ENCODE data around the gene SRSF1. TPM values are rescaled to one million over a fixed set of nuclear protein-coding genes. Genes with fewer than 3 reads are reported as not detected.

Gene SRSF1
- polyA plus RNA-seq, 2 of the 4 experiments (the other 2 are of a cell fraction): 364 to 490 TPM

- TF ChIP-seq ELK1 (IDR thresholded peaks at IDR 0.05; ENCODE audit: low read depth, low read length): no peak
- TF ChIP-seq CTCF (IDR thresholded peaks at IDR 0.05): peak; percentile 33; the same call in 2 of the 3 replicates
- TF ChIP-seq RFX5 (IDR thresholded peaks at IDR 0.05): no peak
- peak; percentile 23; the same call in 1 of the 2 replicates for TF ChIP-seq HOXB13 (CRISPR knock-in tag; IDR thresholded peaks at IDR 0.05; ENCODE audit: low read depth)
- no peak for TF ChIP-seq CHD4 (IDR thresholded peaks at IDR 0.05; ENCODE audit: borderline replicate concordance)
- peak; percentile 39; the same call in 1 of the 3 replicates for TF ChIP-seq SMC3 (IDR thresholded peaks at IDR 0.05)
- no peak for TF ChIP-seq BHLHE40 (IDR thresholded peaks at IDR 0.05; ENCODE audit: low read depth, low read length)
- TF ChIP-seq TP53 (CRISPR knock-in tag; IDR thresholded peaks at IDR 0.05): no peak
- no peak for TF ChIP-seq PHF8 (IDR thresholded peaks at IDR 0.05; ENCODE audit: borderline replicate concordance, low read depth)
- TF ChIP-seq TFCP2L1 (CRISPR knock-in tag; IDR thresholded peaks at IDR 0.05): no peak
- no peak for TF ChIP-seq SREBF2 (IDR thresholded peaks at IDR 0.05)
- no peak for TF ChIP-seq ZNF302 (CRISPR knock-in tag; IDR thresholded peaks at IDR 0.05)
- TF ChIP-seq HOXB5 (CRISPR knock-in tag; IDR thresholded peaks at IDR 0.05): no peak
- TF ChIP-seq RAD21 (conservative IDR thresholded peaks at IDR 0.05 in 1 of 2, IDR thresholded peaks at IDR 0.05 in 1 of 2): peak; percentile 9 to 40; a peak in 2 of 5 replicates
- no peak for TF ChIP-seq KDM5A (IDR thresholded peaks at IDR 0.05)
- 0 out of 2 replicates have a peak, but pooled peaks have one; percentile 15 for TF ChIP-seq MAZ (IDR thresholded peaks at IDR 0.05; ENCODE audit: borderline replicate concordance, low read depth, low read length)
- TF ChIP-seq HES2 (IDR thresholded peaks at IDR 0.05): no peak
- TF ChIP-seq NPAS2 (CRISPR knock-in tag; IDR thresholded peaks at IDR 0.05; ENCODE audit: borderline replicate concordance): no peak
- TF ChIP-seq CBX8 (IDR thresholded peaks at IDR 0.05): no peak
- TF ChIP-seq NR3C1 (IDR thresholded peaks at IDR 0.05): no peak
- no peak for TF ChIP-seq CHD2 (IDR thresholded peaks at IDR 0.05; ENCODE audit: low read length, partially characterized antibody)
- TF ChIP-seq RARB (CRISPR knock-in tag; IDR thresholded peaks at IDR 0.05): no peak
- peak; percentile 6 to 21; a peak in 2 of 5 replicates for TF ChIP-seq JUN (IDR thresholded peaks at IDR 0.05)
- no peak for TF ChIP-seq USF2 (IDR thresholded peaks at IDR 0.05)
- no peak for TF ChIP-seq FOXS1 (CRISPR knock-in tag; IDR thresholded peaks at IDR 0.05)
- no peak for TF ChIP-seq FOSB (CRISPR knock-in tag; IDR thresholded peaks at IDR 0.05)
- TF ChIP-seq RNF2 (IDR thresholded peaks at IDR 0.05; ENCODE audit: borderline replicate concordance, low read depth): no peak
These were observed 51.7 kb downstream of the SRSF1 start, which contains the start of gene CUEDC1 (continued) for GRCh38 chr17:57955183-57955931.
